Glomerular visceral epithelial cell (primary cell): Measurements from ENCODE around the gene CLEC4G.

ENCODE experiments used
- DNase-seq: peaks from one replicate; pipeline ENCODE4 v3.0.0-alpha.2; 2016; ENCODE audit errors: extremely low spot score

CLEC4G gene

DNA sequence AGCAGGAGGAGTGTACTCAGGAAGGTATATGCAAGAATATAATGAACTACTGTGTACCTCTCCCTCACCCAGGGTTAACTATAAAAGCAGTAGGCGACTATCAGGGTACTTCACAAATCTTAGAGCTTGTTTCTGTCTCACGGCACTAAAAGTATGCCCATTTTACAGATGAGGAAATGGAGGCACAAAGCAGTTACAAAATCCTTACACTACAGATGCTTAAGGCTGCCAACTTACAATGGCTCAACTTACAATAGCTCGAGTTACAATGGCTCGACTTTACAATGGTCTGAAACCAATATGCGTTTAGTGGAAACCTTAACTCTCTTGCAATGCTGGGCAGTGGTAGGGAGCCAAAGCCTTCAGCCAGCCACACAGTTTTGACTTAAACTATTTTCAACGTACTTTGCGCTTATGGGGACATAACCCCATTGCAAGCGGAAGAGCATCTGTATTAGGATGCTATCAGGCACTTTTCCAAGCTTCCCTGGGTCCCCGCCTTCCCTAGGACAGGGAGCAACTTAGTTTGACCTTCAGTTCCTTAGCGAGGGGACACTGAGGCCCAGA is 34.1 kb downstream of the CLEC4G start:
- DNase-seq: no peak

DNA sequence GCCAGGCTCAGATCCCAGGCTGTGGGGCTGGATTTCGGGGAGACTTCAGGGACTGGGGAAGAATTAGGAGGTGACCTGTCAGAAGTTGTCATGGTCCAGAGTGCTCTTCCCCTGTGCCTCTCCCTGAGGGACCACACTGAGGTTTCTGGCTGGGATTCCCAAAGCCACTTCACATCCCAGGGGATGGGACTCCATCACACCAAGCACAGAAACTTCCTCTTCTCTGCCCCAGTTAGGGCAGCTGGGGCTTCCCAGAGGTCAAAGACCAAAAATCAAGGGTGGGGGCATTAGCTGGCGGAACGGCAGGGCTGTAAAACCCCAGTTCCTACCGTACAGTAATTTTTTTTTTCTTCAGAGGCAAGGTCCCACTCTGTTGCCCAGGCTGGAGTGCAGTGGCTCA is 37.4 kb downstream of the CLEC4G start:
- no peak for DNase-seq

DNA sequence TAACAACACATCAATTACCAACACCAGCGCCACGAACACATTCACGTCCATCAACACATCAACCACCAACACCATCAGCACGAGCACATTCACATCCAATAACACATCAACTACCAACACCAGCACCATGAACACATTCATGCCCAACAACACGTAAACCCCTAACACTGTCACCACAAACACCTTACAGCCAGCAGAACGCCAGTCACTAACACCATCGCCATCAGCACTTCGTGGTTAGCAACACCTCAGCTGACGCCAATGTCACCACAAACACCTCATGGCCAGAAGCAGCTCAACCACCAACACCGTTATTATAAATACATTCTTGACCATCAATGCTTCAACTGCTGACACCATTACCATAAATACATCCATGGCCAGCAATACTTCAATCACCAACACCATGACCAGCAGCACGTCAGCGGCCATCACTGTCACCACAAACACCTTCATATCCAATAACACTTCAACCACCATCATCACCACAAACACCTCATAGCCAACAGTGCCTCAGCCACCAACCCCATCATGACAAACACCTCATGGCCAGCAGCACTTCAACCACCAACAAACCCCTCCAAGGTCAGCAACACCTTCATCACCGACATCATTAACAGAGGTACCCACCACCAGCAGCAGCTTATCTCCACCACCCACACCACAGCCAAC is 39.4 kb downstream of the CLEC4G start:
- DNase-seq: no peak

DNA sequence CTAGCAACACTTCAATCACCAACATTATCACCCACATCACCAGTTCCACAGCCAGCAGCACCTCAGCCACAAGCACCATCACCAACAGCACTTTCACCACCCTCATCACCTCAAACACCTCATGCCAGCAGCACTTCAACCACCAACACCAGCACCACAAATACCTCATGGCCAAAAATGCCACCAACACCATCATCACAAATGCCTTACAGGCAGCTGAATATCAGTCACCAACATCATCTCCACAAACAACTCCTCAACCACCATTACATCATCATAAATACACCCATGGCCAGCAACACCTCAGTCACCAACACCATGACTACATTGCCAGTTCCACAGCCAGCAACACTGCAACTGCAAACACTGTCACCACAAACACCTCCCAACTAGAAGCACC is 40.4 kb downstream of the CLEC4G start:
- no peak for DNase-seq

DNA sequence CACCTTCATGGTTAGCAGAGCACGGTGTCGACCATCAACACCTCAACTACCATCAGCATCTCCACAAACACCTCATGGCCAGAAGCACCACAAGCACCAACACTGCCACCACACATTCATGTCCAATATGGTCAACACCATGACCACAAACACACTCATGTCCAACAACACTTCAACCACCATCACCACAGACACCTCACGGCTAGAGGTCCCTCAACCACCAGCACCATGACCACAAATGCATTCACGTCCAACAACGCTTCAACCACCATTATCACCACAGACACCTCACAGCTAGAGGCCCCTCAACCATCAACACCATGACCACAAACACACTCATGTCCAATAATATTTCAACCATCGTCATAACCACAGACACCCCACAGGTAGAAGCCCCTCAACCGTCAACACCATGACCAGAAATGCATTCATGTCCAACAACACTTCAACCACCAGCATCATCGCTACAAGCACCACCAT is 41.1 kb downstream of the CLEC4G start:
- DNase-seq: no peak

DNA sequence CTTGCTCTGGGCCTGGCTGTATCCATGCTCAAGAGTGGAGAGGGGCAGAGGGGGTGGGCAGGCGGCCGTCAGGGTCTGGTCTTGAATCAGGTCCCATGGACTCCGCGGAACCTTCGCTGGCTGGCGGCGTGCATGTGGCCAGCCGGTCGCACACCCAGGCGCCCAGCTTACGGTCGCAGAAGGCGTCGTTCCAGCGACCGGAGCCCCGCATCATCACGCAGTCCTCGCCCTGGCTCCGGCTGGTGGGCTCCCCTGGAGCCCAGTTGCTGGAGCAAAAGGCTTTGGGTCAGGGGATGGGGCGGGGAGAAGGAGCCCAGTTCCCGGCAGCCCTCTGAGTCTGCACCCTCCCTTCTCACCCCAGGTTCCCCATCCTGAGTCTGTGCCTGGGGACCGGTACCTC is 42.7 kb downstream of the CLEC4G start:
- DNase-seq: no peak

DNA sequence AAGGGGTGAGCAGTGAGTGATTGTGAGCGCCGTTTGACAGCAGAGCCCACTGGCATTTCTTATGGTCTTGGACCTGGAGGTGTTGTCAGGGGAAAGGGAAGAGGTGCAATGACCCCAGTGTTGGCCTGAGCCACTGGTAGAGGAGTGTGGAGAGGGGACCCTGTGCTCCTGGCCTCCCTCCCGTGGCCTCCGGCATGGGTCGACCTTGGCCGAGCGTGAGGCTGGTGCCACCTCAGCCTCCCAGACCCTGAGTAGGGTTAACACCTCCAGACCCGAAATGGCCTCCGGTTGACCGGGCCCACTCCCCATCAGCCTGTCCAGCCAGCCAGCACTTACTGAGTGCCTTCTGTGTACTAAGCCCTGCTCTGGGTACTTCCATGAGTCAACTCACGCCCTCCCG is 44.7 kb downstream of the CLEC4G start:
- DNase-seq: no peak

DNA sequence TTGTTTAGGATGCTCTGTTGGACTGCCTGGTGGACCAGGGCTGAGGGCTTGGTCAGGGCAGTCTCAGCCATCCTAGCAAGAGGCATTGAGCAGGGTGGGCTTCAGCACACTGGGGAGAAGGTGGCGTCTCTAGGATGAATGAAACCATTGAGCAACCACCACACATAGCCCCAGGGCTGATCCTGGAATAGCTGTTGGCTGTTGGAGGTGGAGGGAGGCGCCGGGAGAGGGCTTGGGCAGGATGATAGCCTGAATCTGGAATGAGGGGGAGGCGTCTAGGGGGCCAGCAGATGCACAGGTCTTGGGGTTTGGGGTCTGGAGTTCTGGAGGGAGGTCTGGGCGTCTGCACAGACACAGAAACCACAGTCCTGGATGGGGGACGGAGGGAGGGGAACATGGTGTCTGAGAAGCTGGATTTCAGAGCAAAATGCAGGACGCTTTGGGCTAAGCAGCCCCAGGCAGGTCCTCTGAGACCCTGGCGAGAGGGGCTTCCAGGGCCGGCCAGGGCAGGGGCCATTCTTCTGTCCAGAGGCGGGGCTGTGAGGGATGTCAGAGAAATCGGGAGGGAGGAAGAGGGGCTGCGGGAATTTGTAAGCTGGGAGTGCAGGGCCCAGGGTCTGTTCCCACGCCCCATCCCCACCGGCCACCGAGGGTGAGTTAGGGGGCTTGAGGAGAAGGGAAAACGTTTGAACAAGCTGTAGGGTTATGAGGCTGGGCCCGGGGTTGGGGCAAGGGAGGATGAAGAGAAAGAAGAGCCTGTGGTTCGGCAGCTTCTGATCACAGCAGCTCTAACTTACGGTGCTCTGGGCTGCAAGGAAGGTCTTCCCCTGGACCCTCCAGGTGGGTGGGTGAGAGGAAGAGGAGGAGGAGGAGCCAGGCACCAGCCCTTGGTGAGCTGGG is 46.1 kb downstream of the CLEC4G start:
- no peak for DNase-seq

DNA sequence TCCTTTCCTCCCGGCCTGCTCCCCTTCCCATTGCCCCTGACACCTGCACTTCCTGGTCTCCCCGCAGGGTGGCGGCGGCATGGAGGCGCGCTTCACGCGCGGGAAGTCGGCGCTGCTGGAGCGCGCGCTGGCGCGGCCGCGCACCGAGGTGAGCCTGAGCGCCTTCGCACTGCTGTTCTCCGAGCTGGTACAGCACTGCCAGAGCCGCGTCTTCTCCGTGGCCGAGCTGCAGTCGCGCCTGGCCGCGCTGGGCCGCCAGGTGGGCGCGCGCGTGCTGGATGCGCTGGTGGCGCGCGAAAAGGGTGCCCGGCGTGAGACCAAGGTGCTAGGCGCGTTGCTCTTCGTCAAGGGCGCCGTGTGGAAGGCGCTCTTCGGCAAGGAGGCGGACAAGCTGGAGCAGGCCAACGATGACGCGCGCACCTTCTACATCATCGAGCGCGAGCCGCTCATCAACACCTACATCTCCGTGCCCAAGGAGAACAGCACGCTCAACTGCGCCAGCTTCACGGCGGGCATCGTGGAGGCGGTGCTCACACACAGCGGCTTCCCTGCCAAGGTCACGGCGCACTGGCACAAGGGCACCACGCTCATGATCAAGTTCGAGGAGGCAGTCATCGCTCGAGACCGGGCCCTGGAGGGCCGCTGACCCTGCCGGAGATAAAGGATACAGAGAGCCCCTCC is 49.6 kb downstream of the CLEC4G start:
- no peak for DNase-seq

DNA sequence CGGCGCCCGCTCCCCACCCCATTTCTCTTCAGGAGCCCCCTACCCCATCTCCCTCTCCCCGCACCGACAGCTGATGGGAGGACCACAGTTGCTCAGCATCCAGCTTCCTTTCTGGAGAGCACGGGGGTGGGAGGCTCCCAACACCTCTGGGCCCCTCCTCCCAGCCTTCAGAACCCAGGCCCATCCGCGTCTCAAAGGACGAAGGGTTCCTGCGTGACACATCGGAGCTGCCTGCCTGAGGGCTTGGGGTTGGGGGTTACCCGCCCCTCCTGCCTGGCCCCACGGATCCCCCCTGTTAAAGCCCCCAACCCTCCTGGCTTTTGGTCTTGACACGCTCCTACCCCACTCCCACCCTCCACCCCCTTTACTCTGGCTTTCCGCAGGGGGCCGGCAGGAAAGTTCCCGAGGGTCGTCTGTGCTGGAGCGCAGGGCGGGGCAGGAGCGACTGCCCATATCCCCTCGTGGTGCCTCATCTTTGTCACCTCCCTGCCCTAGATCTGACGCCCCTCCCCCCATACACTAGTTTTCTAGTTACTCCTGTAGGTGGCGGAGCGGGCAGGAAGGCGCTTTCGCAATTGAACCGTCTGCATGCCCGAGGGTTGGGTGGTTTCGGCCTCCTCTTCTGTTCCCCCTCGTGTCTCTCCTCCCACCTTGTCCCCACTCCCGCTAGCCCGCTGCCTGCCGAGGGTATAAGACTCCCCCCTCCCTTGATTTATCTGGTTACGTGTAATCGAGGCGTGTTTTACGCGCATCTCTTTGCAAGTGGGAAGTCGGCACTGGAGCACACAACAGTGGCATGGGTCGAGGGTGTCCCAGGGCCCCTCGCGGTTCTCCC is 50.4 kb downstream of the CLEC4G start:
- peak; percentile 47 for DNase-seq

DNA sequence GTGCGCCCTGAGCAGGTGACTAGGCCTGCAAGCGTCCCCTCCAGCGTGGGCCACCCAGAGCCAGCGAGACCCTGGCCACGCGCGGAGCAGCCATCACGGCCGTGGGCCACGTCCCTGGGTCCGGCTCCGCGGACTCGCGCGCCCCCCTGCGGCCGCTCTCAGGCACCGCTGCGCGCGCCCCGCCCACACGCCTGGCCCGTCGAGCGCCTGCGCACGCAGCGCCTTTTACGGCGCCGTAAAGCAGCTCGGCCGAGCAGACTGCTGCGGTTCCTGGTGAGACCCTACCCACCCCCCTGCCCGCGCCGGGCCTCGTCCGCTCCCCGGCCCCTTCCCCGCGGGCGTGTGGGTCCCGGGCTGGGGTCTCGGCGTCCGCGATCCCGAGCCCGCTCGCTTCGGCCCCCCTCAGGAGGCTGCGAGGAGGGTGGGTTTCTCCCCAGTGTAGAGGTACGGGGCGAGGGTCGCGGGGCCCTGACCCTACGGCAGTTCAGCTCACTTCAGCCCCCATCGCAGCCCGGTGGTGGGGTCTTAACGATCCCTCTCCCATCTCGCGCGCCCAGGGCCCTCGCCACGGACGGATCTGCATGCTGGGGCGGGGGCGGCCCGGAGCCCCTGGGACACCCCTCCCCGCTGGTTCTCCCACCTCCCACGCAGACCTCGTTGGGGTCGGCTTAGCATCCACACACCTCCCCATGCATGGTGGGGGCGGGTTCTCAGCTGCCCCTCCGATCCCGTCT is 51.1 kb downstream of the CLEC4G start, which contains the start of gene TRAPPC5:
Gene TRAPPC5 (plus strand): TSS at position 228 of the 734 bp plus-strand sequence. CDS start 1,421 bp downstream, outside the sequence.
- DNase-seq: peak; percentile 84

DNA sequence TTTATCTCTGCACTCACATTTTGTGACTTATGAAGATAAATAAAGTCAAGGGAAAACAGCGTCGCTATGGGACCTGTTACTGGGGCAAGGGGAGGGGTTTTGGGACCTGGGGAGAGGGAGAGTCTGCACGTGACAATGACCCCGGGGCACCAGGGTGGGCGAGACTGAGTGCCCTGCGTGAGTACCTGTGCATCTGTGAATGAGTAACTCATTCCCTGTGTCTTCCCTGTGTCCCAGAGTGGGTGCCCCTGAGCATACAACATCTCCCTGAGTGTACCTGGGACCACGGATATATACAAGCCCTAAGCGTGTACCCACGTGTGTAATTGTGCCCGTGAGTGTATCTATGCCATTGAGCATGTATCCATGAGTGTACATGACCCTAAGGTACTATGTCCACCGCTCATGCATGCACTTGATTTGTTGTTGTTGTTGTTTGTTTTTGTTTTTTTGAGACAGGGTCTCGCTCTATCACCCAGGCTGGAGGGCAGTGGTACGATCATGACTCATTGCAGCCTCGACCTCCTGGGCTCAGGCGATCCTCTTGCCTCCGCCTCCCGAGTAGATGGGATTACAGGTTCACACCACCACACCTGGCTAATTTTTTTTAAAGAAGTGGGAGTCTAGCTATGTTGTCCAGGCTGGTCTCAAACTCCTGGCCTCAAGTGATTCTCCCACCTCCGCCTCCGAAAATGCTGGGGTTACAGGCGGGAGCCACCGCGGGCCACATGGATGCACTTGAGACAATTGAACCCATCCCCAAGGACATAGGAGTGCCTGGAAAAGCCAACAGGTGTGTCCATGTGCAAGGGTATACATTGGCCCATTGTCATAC is 51.9 kb downstream of the CLEC4G start:
- no peak for DNase-seq

DNA sequence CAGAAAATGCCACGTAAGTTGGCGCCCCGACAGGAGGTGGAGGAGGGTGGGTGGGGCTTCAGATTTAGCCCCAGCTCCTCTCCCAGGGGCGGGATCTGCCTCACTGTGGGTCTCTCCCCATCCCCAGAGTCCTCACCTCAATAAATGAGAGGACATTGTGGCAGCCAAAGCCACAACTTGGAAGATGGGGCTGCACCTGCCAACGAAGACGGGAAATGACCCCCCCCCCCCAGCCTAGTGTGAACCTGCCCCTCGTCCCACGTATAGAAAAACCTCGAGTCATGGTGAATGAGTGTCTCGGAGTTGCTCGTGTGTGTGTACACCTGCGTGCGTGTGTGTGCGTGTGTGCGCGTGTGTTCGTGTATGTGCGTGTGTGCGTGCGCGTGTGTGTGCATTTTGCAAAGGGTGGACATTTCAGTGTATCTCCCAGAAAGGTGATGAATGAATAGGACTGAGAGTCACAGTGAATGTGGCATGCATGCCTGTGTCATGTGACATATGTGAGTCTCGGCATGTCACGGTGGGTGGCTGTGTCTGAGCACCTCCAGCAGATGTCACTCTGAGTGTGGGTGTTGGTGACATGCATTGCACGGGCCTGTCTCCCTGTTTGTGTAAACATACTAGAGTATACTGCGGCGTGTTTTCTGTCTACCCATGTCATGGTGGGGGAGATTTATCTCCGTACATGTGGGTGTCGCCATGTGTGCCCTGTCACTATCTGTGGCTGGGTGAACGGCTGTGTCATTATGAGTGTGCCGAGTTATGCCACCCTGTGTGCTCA is 52.7 kb downstream of the CLEC4G start:
- DNase-seq: no peak
